Measurements from ENCODE around the gene RAET1E. TPM values are rescaled to one million over a fixed set of nuclear protein-coding genes. Genes with fewer than 3 reads are reported as not detected.

Gene RAET1E
- total and polyA plus RNA-seq, 7 donors = 0.15 to 0.33 TPM; not detected in 5

- Histone ChIP-seq H3K4me3 (no peak overlapping the region), H3K9me3 (no peaks in the 10 kb centered on the region), H3K36me3 (no peaks in the 10 kb centered on the region), H3K4me1 (peaks cover 0 to 11% (median 10%) of the 10 kb centered on the region in 4 donors), H3K27me3 (no peaks in the 10 kb centered on the region), H3K27ac (no peak overlapping the region)
- 52 to 85% methylated on average over 6 of the region's 6 CpGs for WGBS, 2 donors
- TF ChIP-seq POLR2A (IDR thresholded peaks at IDR 0.05) = no peak
- no peak for TF ChIP-seq POLR2AphosphoS5 (IDR thresholded peaks at IDR 0.05)
- TF ChIP-seq CTCF (IDR thresholded peaks at IDR 0.05) = no peak
- no peak for TF ChIP-seq EP300 (IDR thresholded peaks at IDR 0.05)
- no peak for DNase-seq
- intact Hi-C loops (cut with DNase I) = no loop called here
Measured at GRCh38 chr6:149890629-149891045, 7.3 kb downstream of the RAET1E start.

- no peak for DNase-seq
- no peaks in the 10 kb centered on the region for H3K27me3 ChIP-seq
- WGBS, 2 donors = 80 to 89% methylated on average over 7 of the region's 7 CpGs
- no peaks in the 10 kb centered on the region for H3K9me3 ChIP-seq
- peak in 1 of 4 donors; percentile 17 for TF ChIP-seq EP300 (IDR thresholded peaks at IDR 0.05)
- TF ChIP-seq POLR2A (IDR thresholded peaks at IDR 0.05) = no peak
- TF ChIP-seq POLR2AphosphoS5 (IDR thresholded peaks at IDR 0.05) = peak in 1 of 4 donors; percentile 11
- H3K36me3 ChIP-seq = no peaks in the 10 kb centered on the region
- H3K4me1 ChIP-seq = peaks cover 0 to 3% (median under 1%) of the 10 kb centered on the region in 4 donors
- no peak overlapping the region for H3K27ac ChIP-seq
- no peak overlapping the region for H3K4me3 ChIP-seq
- intact Hi-C loops (cut with DNase I) = no loop called here
Measured at GRCh38 chr6:149889326-149889725, 8.6 kb downstream of the RAET1E start.

GRCh38 chr6:149888659-149889058 is 9.3 kb downstream of the RAET1E start:
- H3K4me1 ChIP-seq = peaks cover 0 to 5% (median 2%) of the 10 kb centered on the region in 4 donors
- intact Hi-C loops (cut with DNase I) = no loop called here
- no peak overlapping the region for H3K27ac ChIP-seq
- no peaks in the 10 kb centered on the region for H3K36me3 ChIP-seq
- H3K27me3 ChIP-seq = no peaks in the 10 kb centered on the region
- H3K4me3 ChIP-seq = no peak overlapping the region
- TF ChIP-seq CTCF (IDR thresholded peaks at IDR 0.05) = no peak
- TF ChIP-seq POLR2A (IDR thresholded peaks at IDR 0.05) = no peak
- no peak for TF ChIP-seq EP300 (IDR thresholded peaks at IDR 0.05)
- no peak for TF ChIP-seq POLR2AphosphoS5 (IDR thresholded peaks at IDR 0.05)
- no peak for DNase-seq
- 57 to 59% methylated on average over 1 of the region's 1 CpG for WGBS, 2 donors
- no peaks in the 10 kb centered on the region for H3K9me3 ChIP-seq

- no peak for DNase-seq
- 26 to 81% methylated on average over 9 of the region's 9 CpGs for WGBS, 2 donors
- Histone ChIP-seq H3K4me1 (peaks cover 0 to 5% (median 2%) of the 10 kb centered on the region in 4 donors), H3K27me3 (no peaks in the 10 kb centered on the region), H3K4me3 (no peak overlapping the region), H3K9me3 (no peaks in the 10 kb centered on the region), H3K36me3 (no peaks in the 10 kb centered on the region), H3K27ac (no peak overlapping the region)
- intact Hi-C loops (cut with DNase I) = no loop called here
- TF ChIP-seq EP300 (IDR thresholded peaks at IDR 0.05) = no peak
- TF ChIP-seq POLR2A (IDR thresholded peaks at IDR 0.05) = no peak
- no peak for TF ChIP-seq POLR2AphosphoS5 (IDR thresholded peaks at IDR 0.05)
- no peak for TF ChIP-seq CTCF (IDR thresholded peaks at IDR 0.05)
Measured at GRCh38 chr6:149888093-149888492, 9.8 kb downstream of the RAET1E start.

GRCh38 chr6:149887343-149887742 is 10.6 kb downstream of the RAET1E start:
- Histone ChIP-seq H3K4me1 (peaks cover 0 to 5% (median 2%) of the 10 kb centered on the region in 4 donors), H3K4me3 (no peak overlapping the region), H3K27me3 (no peaks in the 10 kb centered on the region), H3K36me3 (no peaks in the 10 kb centered on the region), H3K9me3 (no peaks in the 10 kb centered on the region), H3K27ac (no peak overlapping the region)
- TF ChIP-seq POLR2A (IDR thresholded peaks at IDR 0.05) (no peak), CTCF (IDR thresholded peaks at IDR 0.05) (no peak), POLR2AphosphoS5 (IDR thresholded peaks at IDR 0.05) (no peak), EP300 (IDR thresholded peaks at IDR 0.05) (no peak)
- 78 to 81% methylated on average over 3 of the region's 3 CpGs for WGBS, 2 donors
- no peak for DNase-seq
- intact Hi-C loops (cut with DNase I) = no loop called here

Data from sigmoid colon (tissue), 7 donors.